IPS DF 4.7 (cell line): Measurements from ENCODE around the gene TBCK.
"Not testable (repeated sequence)": the region's sequence is repeated elsewhere in the genome, so short reads cannot be mapped to it uniquely, and the experiment has no call there.

Source experiments
- DNase-seq: peaks from one replicate; pipeline ENCODE4 v3.0.0-alpha.2; 2013; ENCODE audit warnings: low spot score; ENCODE audit errors: extremely low read depth

The TBCK gene

DNA sequence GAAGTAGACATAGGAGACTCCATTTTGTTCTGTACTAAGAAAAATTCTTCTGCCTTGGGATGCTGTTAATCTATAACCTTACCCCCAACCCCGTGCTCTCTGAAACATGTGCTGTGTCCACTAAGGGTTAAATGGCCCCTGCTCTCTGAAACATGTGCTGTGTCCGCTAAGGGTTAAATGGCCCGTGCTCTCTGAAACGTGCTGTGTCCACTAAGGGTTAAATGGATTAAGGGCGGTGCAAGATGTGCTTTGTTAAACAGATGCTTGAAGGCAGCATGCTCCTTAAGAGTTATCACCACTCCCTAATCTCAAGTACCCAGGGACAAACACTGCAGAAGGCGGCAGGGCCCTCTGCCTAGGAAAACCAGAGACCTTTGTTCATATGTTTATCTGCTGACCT, 5.8 kb upstream of the TBCK start:
- DNase-seq = not testable (repeated sequence)

DNA sequence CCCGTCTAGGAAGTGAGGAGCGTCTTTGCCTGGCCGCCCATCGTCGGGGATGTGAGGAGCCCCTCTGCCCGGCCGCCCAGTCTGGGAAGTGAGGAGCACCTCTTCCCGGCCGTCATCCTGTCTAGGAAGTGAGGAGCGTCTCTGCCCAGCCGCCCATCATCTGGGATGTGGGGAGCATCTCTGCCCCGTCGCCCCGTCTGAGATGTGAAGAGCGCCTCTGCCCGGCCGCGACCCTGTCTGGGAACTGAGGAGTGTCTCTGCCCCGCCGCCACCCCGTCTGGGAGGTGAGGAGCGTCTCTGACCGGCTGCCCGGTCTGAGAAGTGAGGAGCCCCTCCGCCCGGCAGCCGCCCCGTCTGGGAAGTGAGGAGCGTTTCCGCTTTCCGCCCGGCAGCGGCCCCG, 5.2 kb upstream of the TBCK start:
- DNase-seq = not testable (repeated sequence)

DNA sequence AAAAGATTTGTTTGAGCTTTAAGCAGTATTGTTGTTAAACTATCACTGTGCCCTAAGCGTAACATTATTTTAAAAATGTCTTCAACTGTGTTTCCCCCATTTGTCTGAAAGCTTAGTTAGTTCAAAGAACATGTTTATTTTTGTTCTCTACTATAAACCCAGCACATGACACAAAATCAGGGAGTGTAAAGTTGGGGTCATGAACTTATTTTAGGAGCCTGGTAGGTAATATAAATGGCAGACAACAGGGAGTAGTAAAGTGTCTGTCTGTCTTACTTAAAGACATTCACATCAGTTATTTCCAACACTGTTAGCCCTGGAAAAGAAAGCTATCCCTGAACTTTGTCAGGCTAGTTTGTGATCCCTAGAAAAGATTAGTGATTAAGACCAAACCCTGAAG, 4.2 kb upstream of the TBCK start:
- DNase-seq = no peak

- DNase-seq = no peak
Measured at GRCh38 chr4:106318511-106318910, 2.5 kb upstream of the TBCK start.

DNA sequence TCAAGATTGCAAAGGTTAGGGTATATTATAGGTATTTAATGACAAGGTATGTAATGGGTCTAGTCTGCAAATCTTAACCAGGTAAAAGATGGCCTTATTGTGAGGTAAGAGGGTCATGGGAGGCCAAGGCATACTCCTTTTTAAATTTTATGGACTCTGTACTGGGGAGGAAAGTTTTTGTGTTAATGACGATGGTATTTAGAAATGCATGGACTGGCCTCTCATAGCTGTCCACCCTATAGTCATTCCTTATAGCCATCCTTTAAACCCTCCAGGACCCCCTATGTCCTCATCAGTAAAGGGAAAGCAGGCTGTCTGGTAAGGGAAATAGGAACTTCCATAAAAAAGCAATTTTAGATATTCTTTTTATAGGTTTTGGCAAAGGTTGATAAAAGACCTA, 1.8 kb upstream of the TBCK start:
- DNase-seq = no peak

DNA sequence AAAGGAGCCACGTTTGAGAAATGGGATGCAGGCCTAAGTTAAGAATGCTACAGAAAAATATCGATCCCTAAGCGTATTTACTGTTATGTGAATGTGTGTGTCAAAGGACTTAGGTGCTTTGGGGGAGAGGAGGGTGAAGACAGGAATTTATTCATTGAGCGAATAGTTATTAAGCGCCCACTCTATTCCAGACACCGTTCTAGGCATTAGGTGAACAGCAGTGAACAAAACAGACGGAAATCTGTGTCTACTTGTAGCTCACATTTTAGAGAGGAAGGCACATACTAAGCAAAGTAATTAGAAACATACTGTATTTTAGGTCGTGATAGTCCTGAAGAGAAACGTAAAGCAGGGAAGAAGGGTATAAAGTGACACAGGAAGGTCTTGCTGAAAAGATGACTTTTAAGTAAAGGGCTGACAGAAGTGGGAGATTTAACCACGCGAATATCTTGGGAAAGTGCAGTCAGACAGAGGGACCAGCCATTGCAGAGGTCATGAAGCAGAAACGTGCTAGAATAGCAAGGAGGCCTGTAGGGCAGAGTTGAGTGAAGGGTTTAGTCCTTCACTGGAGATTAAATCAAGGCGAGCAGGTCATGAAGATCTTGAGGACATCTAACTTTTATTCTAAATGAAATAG, 882 bp upstream of the TBCK start:
- DNase-seq = no peak

- DNase-seq = no peak
Measured at GRCh38 chr4:106315476-106315967, 487 bp downstream of the TBCK start.

- no peak for DNase-seq
Measured at GRCh38 chr4:106314960-106315359, 1.0 kb downstream of the TBCK start.

DNA sequence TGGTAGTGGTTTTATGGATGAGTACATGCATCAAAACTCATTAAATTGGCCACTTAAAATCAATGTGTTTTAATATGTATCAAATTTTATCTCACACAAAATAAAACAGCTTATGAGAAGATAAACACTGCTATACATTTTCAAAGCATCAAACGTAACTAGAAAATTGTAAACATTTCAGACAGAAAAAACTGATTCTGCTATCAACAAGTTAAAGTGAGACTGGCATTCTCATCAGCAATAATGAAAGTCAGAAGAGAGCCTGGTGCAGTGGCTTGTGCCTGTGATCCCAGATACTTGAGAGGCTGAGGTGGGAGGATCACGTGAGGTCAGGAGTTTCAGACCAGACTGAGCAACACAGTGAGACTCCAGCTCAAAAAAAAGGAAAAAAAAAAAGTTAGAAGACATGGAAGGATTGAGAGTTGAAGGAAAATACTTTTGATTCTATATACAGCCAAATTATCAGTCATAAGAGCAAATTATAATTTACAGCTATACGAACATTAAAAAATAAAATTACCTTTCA, 2.9 kb downstream of the TBCK start:
- DNase-seq = no peak

DNA sequence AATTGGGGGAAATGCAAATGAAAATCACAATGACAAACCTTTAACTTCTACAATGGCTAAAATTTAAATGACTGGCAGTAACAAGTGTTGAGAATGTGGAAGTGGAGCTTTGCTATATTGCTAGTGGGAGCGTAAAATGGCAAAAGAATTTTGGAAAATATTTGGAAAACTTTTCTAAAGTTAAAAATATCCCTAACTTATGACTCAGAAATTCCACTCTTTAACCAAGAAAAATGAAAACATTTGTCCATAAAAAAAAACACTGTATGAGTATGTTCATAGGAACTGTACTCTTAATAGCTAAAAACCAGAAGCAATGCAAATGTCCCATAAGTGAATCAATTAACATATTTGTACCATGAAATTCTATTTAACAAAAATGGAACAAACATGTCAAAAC, 3.6 kb downstream of the TBCK start:
- DNase-seq = no peak

- no peak for DNase-seq
Measured at GRCh38 chr4:106306561-106306960, 9.4 kb downstream of the TBCK start.

- no peak for DNase-seq
Measured at GRCh38 chr4:106305435-106306055, 10.5 kb downstream of the TBCK start.

- DNase-seq = no peak
Measured at GRCh38 chr4:106304632-106305031, 11.4 kb downstream of the TBCK start.

- DNase-seq = no peak
Measured at GRCh38 chr4:106303548-106304281, 12.3 kb downstream of the TBCK start.

DNA sequence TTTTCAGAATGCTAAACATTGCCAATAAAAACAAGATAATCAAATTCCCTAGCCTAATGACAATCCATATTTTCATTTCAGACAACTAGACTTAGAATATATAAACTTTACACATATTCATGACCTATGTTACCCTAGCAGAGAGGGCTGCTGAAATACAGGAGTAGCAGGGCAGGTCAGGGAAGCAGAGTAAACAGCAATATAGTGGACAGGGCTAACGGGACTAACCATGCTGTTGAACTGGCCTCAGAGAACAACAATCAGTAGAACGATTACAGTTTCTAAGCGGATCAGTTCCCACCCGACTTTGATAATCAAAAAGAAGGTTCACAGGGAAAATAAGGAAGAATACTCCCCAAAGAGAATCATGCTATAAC, 14.0 kb downstream of the TBCK start:
- no peak for DNase-seq

DNA sequence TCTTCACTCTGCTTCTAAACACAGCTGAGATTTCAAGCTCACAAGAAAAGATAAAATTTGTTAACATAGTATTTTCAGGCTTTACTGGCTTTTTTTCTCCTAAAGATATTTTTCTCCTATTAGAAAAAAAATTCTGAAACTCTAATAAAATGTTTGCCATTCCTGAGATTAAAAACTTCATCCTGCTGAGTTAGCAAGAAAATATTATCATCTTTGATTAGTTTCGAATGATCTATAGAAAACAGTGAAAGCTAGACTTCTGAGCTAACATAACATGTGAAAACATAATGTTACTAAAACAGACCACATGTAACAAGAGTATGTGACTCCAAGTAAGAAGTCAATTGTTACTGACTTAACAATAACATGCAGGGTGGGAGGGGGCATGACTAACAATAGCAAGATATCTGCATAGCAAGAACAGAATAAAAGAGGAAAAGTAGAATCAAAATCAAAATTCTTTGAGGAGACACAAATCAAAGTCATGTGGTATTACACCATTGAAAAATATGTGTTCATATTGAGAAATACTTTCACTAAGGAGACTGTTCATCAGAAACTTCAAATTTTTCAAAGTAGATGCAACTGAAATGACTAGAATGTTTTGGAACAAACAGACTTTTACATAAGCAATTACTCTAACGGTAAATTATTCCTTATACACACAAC, 14.5 kb downstream of the TBCK start:
- no peak for DNase-seq

- no peak for DNase-seq
Measured at GRCh38 chr4:106299977-106300376, 16.0 kb downstream of the TBCK start.

- no peak for DNase-seq
Measured at GRCh38 chr4:106297245-106298035, 18.6 kb downstream of the TBCK start.

DNA sequence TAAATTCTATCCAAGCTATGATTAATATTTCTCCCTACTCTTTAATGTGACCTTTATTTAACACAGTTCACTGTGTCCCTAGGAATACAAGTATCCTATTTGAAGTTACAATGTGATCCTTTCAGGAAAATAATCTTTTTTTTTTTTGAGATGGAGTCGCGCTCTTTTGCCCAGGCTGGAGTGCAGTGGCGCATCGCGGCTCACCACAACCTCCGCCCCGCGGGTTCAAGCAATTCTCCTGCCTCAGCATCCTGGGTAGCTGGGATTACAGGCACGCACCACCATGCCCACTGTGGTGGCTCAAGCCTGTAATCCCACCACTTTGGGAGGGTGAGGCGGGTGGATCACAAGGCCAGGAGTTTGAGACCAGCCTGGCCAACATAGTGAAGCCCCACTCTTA, 21.9 kb downstream of the TBCK start:
- no peak for DNase-seq

- DNase-seq = no peak
Measured at GRCh38 chr4:106291678-106292077, 24.3 kb downstream of the TBCK start.

- DNase-seq = no peak
Measured at GRCh38 chr4:106289737-106290136, 26.3 kb downstream of the TBCK start.
